ENCODE results near the gene PRRC2A.
A peak's percentile ranks its signal among the peaks of the same experiment; 100 is the strongest.

Gene PRRC2A

GRCh38 chr6:31651602-31652191 is 31.2 kb downstream of the PRRC2A start:
- DNase-seq (ENCODE audit: low read depth, low spot score): peak; percentile 93

GRCh38 chr6:31652925-31653724 is 32.6 kb downstream of the PRRC2A start:
- peak; percentile 98 for DNase-seq (ENCODE audit: low read depth, low spot score)

GRCh38 chr6:31654574-31655348 is 34.2 kb downstream of the PRRC2A start:
- DNase-seq (ENCODE audit: low read depth, low spot score): no peak

- DNase-seq (ENCODE audit: low read depth, low spot score): no peak
Observed at GRCh38 chr6:31655349-31656237, 35.1 kb downstream of the PRRC2A start, which contains the start of gene APOM. APOM (plus strand) TSS chr6:31655894; CDS start chr6:31655967, 73 bp downstream.

GRCh38 chr6:31657406-31658157 is 37.1 kb downstream of the PRRC2A start:
- no peak for DNase-seq (ENCODE audit: low read depth, low spot score)

GRCh38 chr6:31658158-31658688 is 37.7 kb downstream of the PRRC2A start:
- no peak for DNase-seq (ENCODE audit: low read depth, low spot score)

- DNase-seq (ENCODE audit: low read depth, low spot score): no peak
Observed at GRCh38 chr6:31658983-31659648, 38.6 kb downstream of the PRRC2A start.

GRCh38 chr6:31659649-31660380 is 39.3 kb downstream of the PRRC2A start:
- peak; percentile 38 for DNase-seq (ENCODE audit: low read depth, low spot score)

GRCh38 chr6:31660381-31661261 is 40.1 kb downstream of the PRRC2A start, which contains the start of gene C6orf47:
C6orf47 (minus strand) TSS chr6:31660778; CDS start chr6:31659947, 831 bp downstream.
- peak; percentile 87 for DNase-seq (ENCODE audit: low read depth, low spot score)

- no peak for DNase-seq (ENCODE audit: low read depth, low spot score)
Observed at GRCh38 chr6:31661262-31662123, 41.0 kb downstream of the PRRC2A start.

- no peak for DNase-seq (ENCODE audit: low read depth, low spot score)
Observed at GRCh38 chr6:31662124-31662723, 41.7 kb downstream of the PRRC2A start.

- DNase-seq (ENCODE audit: low read depth, low spot score): no peak
Observed at GRCh38 chr6:31663126-31663960, 42.8 kb downstream of the PRRC2A start.

GRCh38 chr6:31663961-31664789 is 43.7 kb downstream of the PRRC2A start:
- DNase-seq (ENCODE audit: low read depth, low spot score): peak; percentile 42

- DNase-seq (ENCODE audit: low read depth, low spot score): peak; percentile 89
Observed at GRCh38 chr6:31664790-31665500, 44.4 kb downstream of the PRRC2A start, which contains the start of gene GPANK1. GPANK1 (minus strand) TSS chr6:31664997; CDS start chr6:31664478, 519 bp downstream.

All from ELF-1 (cell line).